DND-41 (cell line): ENCODE data around the gene CDK9.

Source experiments
- ATAC-seq: fragments of 200-7000 bp; cut with Tn5 transposase; 3 replicates; pipeline ENCODE4 v1.9.1; 2021; ENCODE audit warnings: low read depth; ENCODE audit not compliant: insufficient read depth
- DNase-seq: peaks from one replicate; pipeline ENCODE4 v3.0.0-alpha.2; 2020
- H2AFZ ChIP-seq: 2 replicates; pipeline ENCODE4 v1.6.0; 2012; ENCODE audit warnings: low read depth, low read length
- H3K27ac ChIP-seq: 2 replicates; pipeline ENCODE4 v1.5.1; 2012; ENCODE audit warnings: low read length, inconsistent platforms
- H3K27me3 ChIP-seq: fragments of 200-600 bp; sonication (generic); 2 replicates; pipeline ENCODE4 v1.6.0; 2012; ENCODE audit warnings: low read length, mild to moderate bottlenecking, inconsistent platforms; ENCODE audit not compliant: insufficient read depth, poor library complexity
- H3K36me3 ChIP-seq: 2 replicates; pipeline ENCODE4 v1.5.1; 2012; ENCODE audit warnings: low read length, inconsistent platforms; ENCODE audit not compliant: insufficient read depth
- H3K4me1 ChIP-seq: 2 replicates; pipeline ENCODE4 v1.5.1; 2012; ENCODE audit warnings: mild to moderate bottlenecking, low read length; ENCODE audit not compliant: insufficient read depth
- H3K4me2 ChIP-seq: 2 replicates; pipeline ENCODE4 v1.6.0; 2012; ENCODE audit warnings: mild to moderate bottlenecking, moderate library complexity, low read length, inconsistent platforms; ENCODE audit not compliant: insufficient read depth
- H3K4me3 ChIP-seq, 2 experiments: fragments of 200-600 bp in 1 of 2; shearing (Covaris generic) in 1 of 2; 2 replicates each; pipeline ENCODE4 v1.5.1; 2012 to 2016; ENCODE audit warnings: inconsistent platforms in 2 of 2, low read length in 2 of 2, mild to moderate bottlenecking in 2 of 2, low read depth in 1 of 2, moderate library complexity in 1 of 2
- H3K79me2 ChIP-seq: 2 replicates; pipeline ENCODE4 v1.6.0; 2012; ENCODE audit warnings: low read length, inconsistent platforms; ENCODE audit not compliant: insufficient read depth
- H3K9ac ChIP-seq: 2 replicates; pipeline ENCODE4 v1.6.0; 2012; ENCODE audit warnings: low read depth, mild to moderate bottlenecking, inconsistent platforms, low read length, moderate library complexity
- H3K9me3 ChIP-seq: 2 replicates; pipeline ENCODE4 v1.5.1; 2012; ENCODE audit warnings: low read length, moderate library complexity, mild to moderate bottlenecking, inconsistent platforms; ENCODE audit not compliant: insufficient read depth, severe bottlenecking
- H4K20me1 ChIP-seq: 2 replicates; pipeline ENCODE4 v1.6.0; 2012; ENCODE audit warnings: low read length; ENCODE audit not compliant: insufficient read depth
- CTCF ChIP-seq: IDR thresholded peaks from 2 replicates; pipeline ENCODE4 v1.5.1; 2012; ENCODE audit warnings: borderline replicate concordance, low read length, moderate library complexity, mild to moderate bottlenecking; ENCODE audit not compliant: poor library complexity, severe bottlenecking; ENCODE audit errors: extremely low read depth
- EZH2 ChIP-seq: IDR thresholded peaks from 3 replicates; pipeline ENCODE4 v1.6.1; 2012; ENCODE audit warnings: borderline replicate concordance, low read depth, mild to moderate bottlenecking, moderate library complexity, low read length, inconsistent platforms; ENCODE audit not compliant: severe bottlenecking

CDK9 gene

GRCh38 chr9:127837346-127837745, 51.5 kb downstream of the CDK9 start:
- no peaks in the 10 kb centered on the region for H3K27me3 ChIP-seq
- H3K9me3 ChIP-seq, result no peaks in the 10 kb centered on the region
- no peak overlapping the region for H3K27ac ChIP-seq
- H3K4me2 ChIP-seq, result no peak overlapping the region
- H3K79me2 ChIP-seq, result no peaks in the 10 kb centered on the region
- H3K4me3 ChIP-seq, result no peak overlapping the region
- ATAC-seq (no peak), DNase-seq (no peak)
- no peak for TF ChIP-seq EZH2
- no peak for TF ChIP-seq CTCF
- H3K36me3 ChIP-seq, result no peaks in the 10 kb centered on the region
- H2AFZ ChIP-seq, result no peak overlapping the region
- H3K4me1 ChIP-seq, result no peaks in the 10 kb centered on the region
- H4K20me1 ChIP-seq, result no peaks in the 10 kb centered on the region
- H3K9ac ChIP-seq, result no peak overlapping the region

- no peak overlapping the region for H3K4me2 ChIP-seq
- no peak overlapping the region for H3K27ac ChIP-seq
- no peak for ATAC-seq
- no peak for TF ChIP-seq CTCF
- no peak for TF ChIP-seq EZH2
- no peaks in the 10 kb centered on the region for H3K9me3 ChIP-seq
- no peak overlapping the region for H3K4me3 ChIP-seq
- no peak overlapping the region for H3K9ac ChIP-seq
- no peaks in the 10 kb centered on the region for H4K20me1 ChIP-seq
- H3K4me1 ChIP-seq, result no peaks in the 10 kb centered on the region
- H2AFZ ChIP-seq, result no peak overlapping the region
- H3K79me2 ChIP-seq, result no peaks in the 10 kb centered on the region
- no peak for DNase-seq
- no peaks in the 10 kb centered on the region for H3K36me3 ChIP-seq
- H3K27me3 ChIP-seq, result no peaks in the 10 kb centered on the region
Measured at GRCh38 chr9:127838375-127839078, 52.7 kb downstream of the CDK9 start.
